ENCODE results near the gene DNASE1L1.

The DNASE1L1 gene

DNA sequence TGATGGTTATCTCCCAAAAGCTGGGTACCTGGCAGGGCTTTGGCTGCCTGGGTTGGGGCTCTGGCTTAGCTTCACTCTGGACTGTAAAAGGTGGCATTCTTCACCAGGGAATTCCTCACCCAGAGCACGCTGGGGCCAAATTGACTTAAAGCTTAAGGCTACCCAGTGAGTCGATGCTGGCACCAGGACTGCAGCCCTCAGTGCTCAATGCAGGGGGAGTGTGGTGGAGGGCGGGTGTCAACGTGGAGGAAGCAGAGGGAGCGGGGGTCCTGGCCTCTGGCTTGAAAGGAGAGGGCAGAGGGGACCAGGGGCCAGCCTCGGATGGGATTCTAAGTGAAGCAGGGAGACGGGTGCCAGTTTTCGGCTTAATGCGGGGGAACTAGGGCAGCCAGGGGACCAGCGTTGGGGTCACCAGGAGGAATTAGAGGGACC lies 34.4 kb upstream of the DNASE1L1 start:
- peak overlapping the region; percentile 31 to 72 (median 42) for H3K27ac Mint-ChIP-seq
- peaks cover 15% of the 10 kb centered on the region for H3K36me3 Mint-ChIP-seq (ENCODE audit: low read depth)
- peak overlapping the region; percentile 79 to 84 (median 82) for H3K4me3 Mint-ChIP-seq
- H3K9me3 Mint-ChIP-seq: peaks cover 13% of the 10 kb centered on the region
- no peaks in the 10 kb centered on the region for H3K27me3 Mint-ChIP-seq (ENCODE audit: low read depth)
- TF ChIP-seq, protein P1, sequence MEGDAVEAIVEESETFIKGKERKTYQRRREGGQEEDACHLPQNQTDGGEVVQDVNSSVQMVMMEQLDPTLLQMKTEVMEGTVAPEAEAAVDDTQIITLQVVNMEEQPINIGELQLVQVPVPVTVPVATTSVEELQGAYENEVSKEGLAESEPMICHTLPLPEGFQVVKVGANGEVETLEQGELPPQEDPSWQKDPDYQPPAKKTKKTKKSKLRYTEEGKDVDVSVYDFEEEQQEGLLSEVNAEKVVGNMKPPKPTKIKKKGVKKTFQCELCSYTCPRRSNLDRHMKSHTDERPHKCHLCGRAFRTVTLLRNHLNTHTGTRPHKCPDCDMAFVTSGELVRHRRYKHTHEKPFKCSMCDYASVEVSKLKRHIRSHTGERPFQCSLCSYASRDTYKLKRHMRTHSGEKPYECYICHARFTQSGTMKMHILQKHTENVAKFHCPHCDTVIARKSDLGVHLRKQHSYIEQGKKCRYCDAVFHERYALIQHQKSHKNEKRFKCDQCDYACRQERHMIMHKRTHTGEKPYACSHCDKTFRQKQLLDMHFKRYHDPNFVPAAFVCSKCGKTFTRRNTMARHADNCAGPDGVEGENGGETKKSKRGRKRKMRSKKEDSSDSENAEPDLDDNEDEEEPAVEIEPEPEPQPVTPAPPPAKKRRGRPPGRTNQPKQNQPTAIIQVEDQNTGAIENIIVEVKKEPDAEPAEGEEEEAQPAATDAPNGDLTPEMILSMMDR (IDR thresholded peaks at IDR 0.05; ENCODE audit: unreplicated experiment in 3 of 3): no peak
- H3K4me1 Mint-ChIP-seq: no peaks in the 10 kb centered on the region

GRCh38 chrX:154441984-154442707 lies 33.1 kb upstream of the DNASE1L1 start:
- TF ChIP-seq, protein P1 (IDR thresholded peaks at IDR 0.05; ENCODE audit: unreplicated experiment in 3 of 3): no peak
- peaks cover 17% of the 10 kb centered on the region for H3K9me3 Mint-ChIP-seq
- H3K27ac Mint-ChIP-seq: no peak overlapping the region
- H3K27me3 Mint-ChIP-seq (ENCODE audit: low read depth): no peaks in the 10 kb centered on the region
- peaks cover 19% of the 10 kb centered on the region for H3K36me3 Mint-ChIP-seq (ENCODE audit: low read depth)
- H3K4me1 Mint-ChIP-seq: peaks cover 6% of the 10 kb centered on the region
- H3K4me3 Mint-ChIP-seq: peak overlapping the region in 2 of 3 experiments; percentile 23 to 50

DNA sequence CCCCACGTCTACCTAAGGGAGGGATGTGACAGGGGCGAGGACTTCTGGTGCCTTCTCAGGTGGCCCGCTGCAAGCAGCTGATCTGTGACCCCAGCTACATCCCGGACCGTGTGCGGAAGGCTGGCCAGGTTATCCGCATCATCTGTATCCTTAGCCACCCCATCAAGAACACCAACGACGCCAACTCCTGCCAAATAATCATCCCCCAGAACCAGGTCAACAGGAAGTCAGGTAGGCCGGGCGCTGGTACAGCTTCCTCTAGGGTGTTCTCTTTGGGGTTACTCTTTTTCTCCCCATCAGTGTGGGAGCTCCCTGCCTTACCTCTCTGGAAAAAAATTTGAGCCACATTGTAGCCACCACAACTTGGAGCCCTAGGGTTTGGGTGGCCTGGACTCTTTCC lies 32.5 kb upstream of the DNASE1L1 start:
- H3K27me3 Mint-ChIP-seq (ENCODE audit: low read depth): no peaks in the 10 kb centered on the region
- peak overlapping the region; percentile 23 to 50 (median 31) for H3K4me3 Mint-ChIP-seq
- H3K27ac Mint-ChIP-seq: no peak overlapping the region
- H3K36me3 Mint-ChIP-seq (ENCODE audit: low read depth): peaks cover 19% of the 10 kb centered on the region
- H3K4me1 Mint-ChIP-seq: peaks cover 6% of the 10 kb centered on the region
- peaks cover 14% of the 10 kb centered on the region for H3K9me3 Mint-ChIP-seq
- TF ChIP-seq, protein P1 (IDR thresholded peaks at IDR 0.05; ENCODE audit: unreplicated experiment in 3 of 3): no peak

DNA sequence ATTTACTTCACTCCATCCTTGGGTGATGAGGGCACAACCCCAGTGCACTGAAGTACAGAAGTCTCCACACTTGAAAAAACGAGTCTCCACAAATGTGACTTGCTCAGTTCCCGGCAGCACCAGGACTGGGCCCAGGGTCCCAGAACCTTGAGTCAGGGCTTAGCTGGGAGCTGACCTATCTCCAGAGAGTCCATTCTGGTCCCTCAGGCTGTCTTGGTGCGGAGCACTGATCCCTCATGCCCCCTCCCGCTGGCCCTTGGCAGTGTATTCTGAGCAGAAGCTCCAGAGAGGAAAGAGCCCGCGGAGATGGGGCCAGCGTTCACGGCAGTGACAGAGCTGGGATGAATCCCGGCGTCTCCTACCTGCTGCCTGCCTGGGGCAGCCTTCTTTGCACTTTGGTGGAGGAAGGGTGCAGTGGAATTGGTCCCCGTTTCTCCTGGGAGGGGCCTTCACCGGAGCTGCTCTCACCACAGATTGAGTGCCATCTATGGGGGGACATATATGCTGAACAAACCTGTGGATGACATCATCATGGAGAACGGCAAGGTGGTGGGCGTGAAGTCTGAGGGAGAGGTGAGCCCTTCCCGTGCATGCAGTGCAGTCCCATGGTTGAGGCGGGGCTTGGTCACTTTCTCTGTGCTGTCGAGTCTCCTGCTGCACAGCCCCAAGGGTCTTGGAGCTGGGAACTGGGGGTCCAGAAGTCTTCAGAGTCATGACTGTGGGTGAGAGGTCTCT lies 31.7 kb upstream of the DNASE1L1 start:
- Mint-ChIP-seq H3K27ac (no peak overlapping the region), H3K9me3 (peaks cover 15% of the 10 kb centered on the region), H3K27me3 (ENCODE audit: low read depth) (no peaks in the 10 kb centered on the region), H3K4me3 (peak overlapping the region; percentile 3 to 30 (median 15)), H3K4me1 (peaks cover 11% of the 10 kb centered on the region), H3K36me3 (ENCODE audit: low read depth) (peaks cover 19% of the 10 kb centered on the region)
- TF ChIP-seq, protein P1 (IDR thresholded peaks at IDR 0.05; ENCODE audit: unreplicated experiment in 3 of 3): no peak

DNA sequence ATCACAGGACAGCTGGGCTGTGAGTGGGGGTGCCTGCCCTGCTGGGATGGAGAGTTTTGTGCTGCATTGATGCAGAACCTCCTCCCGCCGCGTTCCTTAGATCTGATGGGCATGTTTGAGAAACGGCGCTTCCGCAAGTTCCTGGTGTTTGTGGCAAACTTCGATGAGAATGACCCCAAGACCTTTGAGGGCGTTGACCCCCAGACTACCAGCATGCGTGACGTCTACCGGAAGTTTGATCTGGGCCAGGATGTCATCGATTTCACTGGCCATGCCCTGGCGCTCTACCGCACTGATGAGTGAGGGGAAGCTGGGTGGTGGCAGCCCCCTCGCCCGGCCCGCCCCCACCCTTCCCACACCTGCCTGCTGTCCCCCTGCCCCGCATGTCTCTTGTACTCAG lies 30.8 kb upstream of the DNASE1L1 start:
- Mint-ChIP-seq H3K27ac (no peak overlapping the region), H3K4me3 (peak overlapping the region; percentile 41 to 57 (median 47)), H3K36me3 (ENCODE audit: low read depth) (peaks cover 27% of the 10 kb centered on the region), H3K27me3 (ENCODE audit: low read depth) (no peaks in the 10 kb centered on the region), H3K9me3 (peaks cover 15% of the 10 kb centered on the region), H3K4me1 (peaks cover 11% of the 10 kb centered on the region)
- TF ChIP-seq, protein P1 (IDR thresholded peaks at IDR 0.05; ENCODE audit: unreplicated experiment in 3 of 3): no peak
